HEK293T (cell line): Measurements from ENCODE around the gene PNMA8A.

ENCODE experiments used
- ARNT ChIP-seq: fragments of 450-650 bp; IDR thresholded peaks from 2 replicates; pipeline ENCODE4 v1.6.1; 2017; ENCODE audit warnings: mild to moderate bottlenecking
- BHLHE40 ChIP-seq: fragments of 450-650 bp; IDR thresholded peaks from 2 replicates; pipeline ENCODE4 v1.6.1; 2016; ENCODE audit warnings: mild to moderate bottlenecking, moderate library complexity, borderline replicate concordance
- CTBP1 ChIP-seq: fragments of 450-650 bp; IDR thresholded peaks from 2 replicates; pipeline ENCODE4 v1.6.1; 2016; ENCODE audit warnings: borderline replicate concordance
- ELF4 ChIP-seq: fragments of 450-650 bp; IDR thresholded peaks from 2 replicates; pipeline ENCODE4 v1.6.1; 2017; ENCODE audit warnings: antibody characterized with exemption
- FOXA1 ChIP-seq: fragments of 450-650 bp; IDR thresholded peaks from 2 replicates; pipeline ENCODE4 v1.6.1; 2016; ENCODE audit warnings: mild to moderate bottlenecking
- FOXK2 ChIP-seq: fragments of 450-650 bp; IDR thresholded peaks from 2 replicates; pipeline ENCODE4 v1.6.1; 2016; ENCODE audit warnings: mild to moderate bottlenecking
- FOXM1 ChIP-seq: fragments of 450-650 bp; IDR thresholded peaks from 2 replicates; pipeline ENCODE4 v1.6.1; 2017; ENCODE audit warnings: mild to moderate bottlenecking, borderline replicate concordance
- HDGF ChIP-seq: fragments of 450-650 bp; IDR thresholded peaks from 2 replicates; pipeline ENCODE4 v1.6.1; 2017; ENCODE audit warnings: antibody characterized with exemption, borderline replicate concordance
- L3MBTL2 ChIP-seq: fragments of 450-650 bp; conservative IDR thresholded peaks from 2 replicates; pipeline ENCODE4 v1.6.1; 2016; ENCODE audit warnings: mild to moderate bottlenecking
- NFRKB ChIP-seq: fragments of 450-650 bp; IDR thresholded peaks from 2 replicates; pipeline ENCODE4 v1.6.1; 2016; ENCODE audit warnings: mild to moderate bottlenecking, moderate library complexity
- PKNOX1 ChIP-seq: fragments of 450-650 bp; IDR thresholded peaks from 2 replicates; pipeline ENCODE4 v1.6.1; 2016
- SP1 ChIP-seq: fragments of 450-650 bp; IDR thresholded peaks from 2 replicates; pipeline ENCODE4 v1.6.1; 2017
- SUZ12 ChIP-seq: fragments of 450-650 bp; IDR thresholded peaks from 2 replicates; pipeline ENCODE4 v1.6.1; 2016; ENCODE audit warnings: mild to moderate bottlenecking
- TARDBP ChIP-seq: fragments of 450-650 bp; IDR thresholded peaks from 2 replicates; pipeline ENCODE4 v1.6.1; 2016

GRCh38 chr19:46470376-46470775 lies 987 bp downstream of the PNMA8A start:
- TF ChIP-seq FOXK2, result no peak
- no peak for TF ChIP-seq BHLHE40
- TF ChIP-seq L3MBTL2, result no peak
- no peak for TF ChIP-seq PKNOX1
- TF ChIP-seq SP1, result no peak
- no peak for TF ChIP-seq FOXM1
- no peak for TF ChIP-seq TARDBP
- TF ChIP-seq HDGF, result no peak
- TF ChIP-seq SUZ12, result no peak
- TF ChIP-seq NFRKB, result no peak
- TF ChIP-seq ARNT, result no peak
- no peak for TF ChIP-seq FOXA1
- TF ChIP-seq ELF4, result no peak
- no peak for TF ChIP-seq CTBP1
